GM19463 (cell line): Measurements from ENCODE around the gene ZXDA.

Source experiments
- ATAC-seq: cut with Tn5 transposase; IDR thresholded peaks from one replicate; pipeline ENCODE4 v1.9.1; 2021; ENCODE audit warnings: mild to moderate bottlenecking, moderate library complexity; ENCODE audit not compliant: unreplicated experiment

The ZXDA gene

DNA sequence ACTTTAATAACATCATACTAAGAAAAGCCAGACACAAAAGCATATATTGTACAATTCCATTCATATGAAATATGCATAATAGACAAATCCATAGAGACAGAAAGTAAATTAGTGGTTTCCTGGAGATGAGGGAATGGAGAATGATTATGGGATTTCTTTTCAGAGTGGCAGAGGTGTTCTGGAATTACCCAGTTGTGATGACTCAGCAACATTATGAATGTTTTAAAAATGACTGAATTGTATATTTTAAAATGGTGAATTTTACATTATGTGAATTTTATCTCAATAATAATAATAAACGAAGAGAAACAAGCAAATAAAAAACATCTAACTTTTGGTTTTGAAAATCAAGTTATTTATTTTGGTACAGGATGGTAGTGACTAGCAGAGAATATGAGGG lies 11.2 kb downstream of the ZXDA start:
- ATAC-seq, result no peak

DNA sequence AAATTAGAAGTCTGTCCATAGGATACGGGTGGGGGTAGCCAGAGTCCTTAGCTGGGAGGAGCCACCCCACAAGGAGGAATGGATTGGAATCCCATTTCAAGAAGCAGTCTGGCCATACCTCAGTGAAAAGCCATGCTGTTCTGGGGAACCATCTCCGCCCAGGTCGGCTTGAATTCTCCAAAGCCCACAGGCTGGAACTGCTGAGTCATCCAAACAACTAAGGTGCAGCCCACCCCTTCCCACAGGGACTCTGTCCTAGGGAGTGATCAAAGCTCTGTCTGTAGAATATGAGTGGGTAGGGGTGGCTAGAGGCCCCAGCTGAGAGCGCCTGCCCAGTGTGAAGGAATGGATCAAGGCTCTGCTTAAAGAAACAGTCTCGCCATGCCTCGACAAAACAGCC lies 38.8 kb downstream of the ZXDA start:
- ATAC-seq, result no peak
